Duodenal mucosa (tissue), 2 donors: ENCODE data around the gene CCBE1.

Experiments used
- H3K27ac ChIP-seq: one replicate; pipeline ENCODE4 v1.7.0; 2013; ENCODE audit warnings: low read depth, low read length
- H3K27me3 ChIP-seq, 2 donors: one replicate each; pipeline ENCODE4 v1.7.0; 2013; ENCODE audit warnings: low read length in 2 of 2, control low read depth in 1 of 2; ENCODE audit not compliant: insufficient read depth in 2 of 2, control insufficient read depth in 1 of 2
- H3K36me3 ChIP-seq, 2 donors: one replicate each; pipeline ENCODE4 v1.7.0; 2013; ENCODE audit warnings: low read length in 2 of 2, control low read depth in 1 of 2; ENCODE audit not compliant: insufficient read depth in 2 of 2, control insufficient read depth in 1 of 2
- H3K4me1 ChIP-seq, 2 donors: one replicate each; pipeline ENCODE4 v1.7.0; 2013; ENCODE audit warnings: low read length in 2 of 2, control low read depth in 1 of 2; ENCODE audit not compliant: insufficient read depth in 2 of 2, control insufficient read depth in 1 of 2
- H3K4me3 ChIP-seq, 2 donors: one replicate each; pipeline ENCODE4 v1.7.0; 2013; ENCODE audit warnings: low read length in 2 of 2, low read depth in 1 of 2
- H3K9ac ChIP-seq, 2 donors: one replicate each; pipeline ENCODE4 v1.7.0; 2013; ENCODE audit warnings: low read length in 2 of 2, low read depth in 1 of 2
- H3K9me3 ChIP-seq, 2 donors: one replicate each; pipeline ENCODE4 v1.7.0; 2013; ENCODE audit warnings: low read length in 2 of 2, control low read depth in 1 of 2; ENCODE audit not compliant: control insufficient read depth in 1 of 2

CCBE1 gene

DNA sequence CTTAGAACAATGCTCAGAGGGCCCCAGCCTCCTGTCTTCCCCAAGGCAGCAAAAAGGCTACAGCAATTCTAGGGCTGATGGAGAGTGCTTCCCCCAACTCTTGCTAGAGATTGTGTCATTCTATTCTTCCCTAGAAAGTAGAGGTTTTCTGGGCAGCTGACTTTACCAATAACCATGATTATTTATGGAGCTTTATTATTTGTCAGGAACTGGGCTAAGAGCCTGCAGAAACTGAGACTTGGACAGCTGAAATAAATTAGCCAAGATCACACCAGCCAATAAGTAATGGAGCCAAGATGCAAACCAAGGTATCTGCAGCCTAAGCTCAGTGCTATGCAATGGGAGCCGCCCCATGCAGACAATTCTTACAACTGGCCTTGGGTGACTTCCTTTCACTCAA is 84.8 kb downstream of the CCBE1 start:
- Histone ChIP-seq H3K27me3 (no peaks in the 10 kb centered on the region), H3K9me3 (no peaks in the 10 kb centered on the region), H3K4me3 (no peak overlapping the region), H3K9ac (no peak overlapping the region), H3K4me1 (no peaks in the 10 kb centered on the region), H3K27ac (no peak overlapping the region), H3K36me3 (no peaks in the 10 kb centered on the region)

DNA sequence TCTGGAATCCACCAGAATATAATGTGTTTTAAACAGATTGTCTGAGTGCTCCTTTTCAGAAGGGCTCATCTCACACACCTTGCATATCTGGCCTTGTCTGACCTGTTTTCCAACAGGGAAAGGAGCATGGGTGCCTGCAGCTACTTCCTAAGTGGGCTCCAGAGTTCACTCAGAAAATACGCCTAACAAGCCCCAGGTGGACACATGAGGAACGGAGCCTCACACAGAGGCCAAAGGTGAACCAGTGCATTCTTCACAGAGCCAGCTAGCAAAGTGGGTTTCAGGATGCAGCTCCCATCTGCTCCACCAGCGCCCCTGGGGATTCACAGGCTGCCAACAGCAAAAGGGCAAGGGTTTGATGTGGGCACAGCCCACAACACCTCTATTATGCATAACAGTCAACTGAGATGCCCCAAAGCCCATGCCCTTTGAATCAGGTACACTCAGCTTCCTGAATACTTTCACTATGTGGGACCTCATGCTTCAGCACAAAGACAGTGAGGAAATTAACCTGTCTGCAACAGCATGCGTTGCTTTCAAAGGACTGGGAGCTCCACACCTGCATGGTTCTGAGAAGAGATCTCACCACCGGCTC is 86.6 kb downstream of the CCBE1 start:
- no peaks in the 10 kb centered on the region for H3K27me3 ChIP-seq
- H3K36me3 ChIP-seq, result no peaks in the 10 kb centered on the region
- H3K9ac ChIP-seq, result no peak overlapping the region
- no peaks in the 10 kb centered on the region for H3K4me1 ChIP-seq
- no peak overlapping the region for H3K27ac ChIP-seq
- no peak overlapping the region for H3K4me3 ChIP-seq
- no peaks in the 10 kb centered on the region for H3K9me3 ChIP-seq

DNA sequence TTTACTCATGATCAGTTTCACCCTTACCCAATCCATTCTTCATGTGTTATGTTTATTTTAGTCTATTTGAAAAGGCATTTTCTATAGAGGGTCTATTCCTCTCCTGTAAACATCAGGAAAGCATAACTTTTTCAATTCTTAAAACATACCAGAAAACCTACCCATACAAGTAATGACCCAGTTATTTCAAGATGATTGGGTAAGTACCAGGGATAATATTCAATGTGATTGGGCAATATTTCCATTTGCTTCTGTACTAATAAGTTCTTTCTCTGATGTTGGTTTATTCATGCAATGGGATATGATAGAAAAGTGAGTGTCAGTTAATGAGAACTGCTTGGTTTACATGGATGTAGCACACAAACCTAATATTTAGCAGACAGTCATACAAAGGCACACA is 87.6 kb downstream of the CCBE1 start:
- no peak overlapping the region for H3K9ac ChIP-seq
- H3K4me1 ChIP-seq, result no peaks in the 10 kb centered on the region
- no peaks in the 10 kb centered on the region for H3K36me3 ChIP-seq
- no peak overlapping the region for H3K4me3 ChIP-seq
- no peak overlapping the region for H3K27ac ChIP-seq
- H3K9me3 ChIP-seq, result no peaks in the 10 kb centered on the region
- H3K27me3 ChIP-seq, result no peaks in the 10 kb centered on the region

DNA sequence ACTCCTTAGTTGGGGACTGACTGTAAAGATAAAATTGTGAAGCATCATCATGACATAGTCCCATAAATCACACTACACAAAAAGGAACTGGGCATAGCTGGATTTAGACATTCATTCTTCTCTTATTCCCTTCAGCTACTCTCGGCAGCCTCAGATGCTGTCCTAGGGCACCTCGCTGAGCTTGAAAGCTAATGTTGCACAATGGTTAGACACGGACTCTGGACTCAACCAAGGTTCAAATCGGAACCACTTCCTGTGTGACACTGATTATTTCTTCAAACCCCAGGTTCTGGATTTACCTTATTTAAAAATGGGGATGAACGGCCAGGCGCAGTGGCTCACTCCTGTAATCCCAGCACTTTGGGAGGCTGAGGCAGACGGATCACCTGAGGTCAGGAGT is 89.8 kb downstream of the CCBE1 start:
- no peak overlapping the region for H3K27ac ChIP-seq
- H3K4me1 ChIP-seq, result no peaks in the 10 kb centered on the region
- H3K9me3 ChIP-seq, result no peaks in the 10 kb centered on the region
- no peak overlapping the region for H3K4me3 ChIP-seq
- no peaks in the 10 kb centered on the region for H3K27me3 ChIP-seq
- no peaks in the 10 kb centered on the region for H3K36me3 ChIP-seq
- H3K9ac ChIP-seq, result no peak overlapping the region

DNA sequence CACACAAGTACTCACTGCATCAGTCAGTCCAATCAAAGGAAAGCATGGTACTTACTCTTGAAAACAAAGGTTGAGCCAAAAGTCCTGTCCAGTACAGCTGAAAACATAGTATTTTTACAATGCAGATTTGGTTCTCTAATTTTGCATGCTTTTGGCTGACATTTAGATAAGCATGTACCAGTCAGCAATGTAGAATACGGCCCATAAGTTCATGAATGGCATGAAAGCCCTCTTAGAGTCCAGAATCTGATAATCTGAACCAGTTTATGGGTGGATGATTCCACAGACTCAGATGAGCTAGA is 90.2 kb downstream of the CCBE1 start:
- Histone ChIP-seq H3K27ac (no peak overlapping the region), H3K9ac (no peak overlapping the region), H3K4me3 (no peak overlapping the region), H3K27me3 (no peaks in the 10 kb centered on the region), H3K4me1 (no peaks in the 10 kb centered on the region), H3K36me3 (no peaks in the 10 kb centered on the region), H3K9me3 (no peaks in the 10 kb centered on the region)

DNA sequence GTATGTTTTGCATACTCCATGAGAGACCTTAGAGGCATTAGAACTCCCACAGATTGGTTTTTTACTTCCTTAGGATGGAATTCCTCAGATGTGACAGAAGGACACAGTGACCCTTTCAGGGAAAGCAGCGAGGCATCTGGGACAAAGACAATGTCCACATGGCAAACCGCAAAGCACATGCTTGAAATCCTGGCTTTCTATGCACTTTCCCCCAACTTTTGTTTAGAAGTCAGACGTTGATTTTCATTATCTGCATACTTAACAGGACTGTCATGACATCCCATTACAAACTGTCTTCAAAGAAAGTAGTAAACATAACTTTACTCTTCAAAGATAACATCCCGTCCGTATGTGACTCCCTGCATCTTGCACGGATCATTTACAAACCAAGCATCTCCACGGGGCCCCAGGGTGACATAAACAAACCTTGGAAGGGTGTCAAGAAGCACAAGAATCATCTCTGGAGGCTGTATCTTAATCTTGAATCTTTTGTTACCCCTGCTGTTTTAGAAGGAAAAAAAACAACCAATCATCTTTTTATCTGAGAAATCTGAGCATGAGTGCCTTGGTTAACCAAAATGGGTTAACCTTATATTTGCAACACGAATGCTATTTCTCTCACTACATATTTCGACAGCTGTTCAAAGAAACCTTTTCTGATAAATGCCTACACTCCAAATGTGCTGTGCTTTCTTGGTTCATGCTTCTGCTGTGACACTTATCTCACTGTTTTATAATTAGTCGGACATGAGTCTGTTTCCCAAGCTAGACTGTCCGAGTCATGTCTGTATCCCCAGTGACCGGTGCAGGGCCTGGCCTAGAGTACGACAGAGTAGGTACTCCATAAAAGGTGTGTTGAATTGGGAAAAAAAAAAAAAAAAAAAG is 90.8 kb downstream of the CCBE1 start:
- H3K36me3 ChIP-seq, result no peaks in the 10 kb centered on the region
- no peak overlapping the region for H3K4me3 ChIP-seq
- no peaks in the 10 kb centered on the region for H3K4me1 ChIP-seq
- H3K9me3 ChIP-seq, result no peaks in the 10 kb centered on the region
- no peak overlapping the region for H3K9ac ChIP-seq
- H3K27ac ChIP-seq, result no peak overlapping the region
- H3K27me3 ChIP-seq, result no peaks in the 10 kb centered on the region

DNA sequence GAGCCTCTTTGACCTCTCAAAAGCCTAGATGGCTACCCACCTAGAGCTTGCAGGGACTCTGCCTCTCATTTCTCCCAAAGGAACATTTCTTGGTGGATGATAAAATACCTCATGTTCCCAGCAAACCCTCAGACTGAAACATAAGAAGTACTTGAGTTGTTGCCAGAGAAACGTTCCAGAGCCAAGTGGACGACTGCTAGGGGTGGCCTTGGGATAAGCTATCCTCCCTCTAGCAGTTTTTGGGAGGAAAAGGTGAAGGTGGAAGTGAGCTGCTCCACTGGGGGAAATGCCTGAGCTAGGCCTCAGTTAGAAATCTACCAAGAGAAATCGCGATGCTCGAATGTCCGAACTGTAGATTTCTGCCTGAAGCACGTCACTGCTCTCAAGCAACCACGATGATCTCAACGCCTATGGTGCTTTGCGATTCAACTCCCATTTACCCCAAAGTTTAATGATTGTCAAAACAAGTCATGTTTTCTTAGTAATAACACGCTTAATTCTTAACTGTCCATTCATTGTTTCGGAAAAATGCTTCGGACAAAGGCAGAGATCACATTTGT is 91.5 kb downstream of the CCBE1 start:
- H3K4me3 ChIP-seq, result no peak overlapping the region
- no peaks in the 10 kb centered on the region for H3K9me3 ChIP-seq
- no peaks in the 10 kb centered on the region for H3K36me3 ChIP-seq
- H3K27ac ChIP-seq, result no peak overlapping the region
- H3K27me3 ChIP-seq, result no peaks in the 10 kb centered on the region
- H3K9ac ChIP-seq, result no peak overlapping the region
- no peaks in the 10 kb centered on the region for H3K4me1 ChIP-seq

DNA sequence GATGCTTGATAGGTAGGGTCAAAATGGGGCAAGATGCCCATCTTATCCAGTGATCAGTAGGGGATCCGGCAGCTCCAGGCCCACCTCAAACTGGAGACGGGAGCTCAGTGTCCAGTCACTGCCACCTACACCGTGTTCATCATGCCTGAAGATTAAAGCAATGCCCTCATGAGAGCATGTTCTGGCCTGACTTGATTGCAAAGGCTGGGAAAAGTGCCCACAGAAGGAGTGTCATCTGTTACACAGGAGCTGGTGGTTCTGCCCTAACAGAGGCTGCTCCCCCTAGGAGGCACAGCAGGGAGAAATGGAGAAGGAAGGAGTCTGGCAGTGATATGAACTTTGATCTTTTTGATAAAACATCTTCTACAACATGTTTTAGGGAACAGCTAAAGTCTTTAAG is 92.3 kb downstream of the CCBE1 start:
- no peak overlapping the region for H3K27ac ChIP-seq
- no peaks in the 10 kb centered on the region for H3K9me3 ChIP-seq

DNA sequence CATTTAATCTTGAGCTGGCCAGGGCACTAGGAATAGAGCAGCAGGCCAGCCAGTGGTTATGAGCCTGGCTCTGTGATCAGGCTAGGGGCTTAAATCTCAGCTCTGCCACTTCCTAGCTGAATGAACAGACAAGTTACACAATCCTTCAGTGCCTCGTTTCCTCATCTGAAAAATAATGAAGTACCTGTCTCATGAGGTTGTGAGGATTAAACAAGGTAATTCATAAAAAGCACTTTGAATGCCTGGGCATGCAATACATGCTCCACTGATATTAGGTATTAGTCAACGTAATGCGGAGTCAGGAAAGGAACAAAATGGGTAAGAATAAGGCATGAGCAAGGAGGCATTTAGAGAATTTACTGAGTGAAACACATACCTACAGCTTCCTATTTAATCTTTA is 100.2 kb downstream of the CCBE1 start:
- Histone ChIP-seq H3K9me3 (no peaks in the 10 kb centered on the region), H3K9ac (no peak overlapping the region), H3K36me3 (no peaks in the 10 kb centered on the region), H3K27ac (no peak overlapping the region), H3K27me3 (no peaks in the 10 kb centered on the region), H3K4me1 (no peaks in the 10 kb centered on the region), H3K4me3 (no peak overlapping the region)

More for the DNA sequence above, 92.3 kb downstream of the CCBE1 start:
- H3K9ac ChIP-seq, result no peak overlapping the region
- no peak overlapping the region for H3K4me3 ChIP-seq
- H3K4me1 ChIP-seq, result no peaks in the 10 kb centered on the region
- no peaks in the 10 kb centered on the region for H3K27me3 ChIP-seq
- H3K36me3 ChIP-seq, result no peaks in the 10 kb centered on the region

DNA sequence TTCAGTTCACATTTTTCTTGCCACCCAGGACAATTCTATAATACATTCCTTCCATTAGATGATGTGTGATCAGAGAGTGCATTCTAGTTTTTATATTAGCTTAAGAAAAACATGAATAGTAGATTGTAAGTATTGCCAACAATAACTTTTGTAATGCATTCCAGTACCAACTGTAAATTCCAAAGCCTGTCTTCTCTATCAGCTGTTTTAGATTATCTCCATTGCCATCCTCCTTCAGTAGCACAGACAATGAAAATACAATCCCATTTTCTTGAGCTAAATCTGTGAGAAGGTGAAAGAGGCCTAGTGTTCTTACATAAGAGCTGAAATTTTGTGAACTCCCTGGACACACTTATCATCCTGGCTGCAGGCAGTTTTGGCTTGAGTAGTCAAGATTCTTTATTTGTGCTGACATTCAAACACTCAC is 103.9 kb downstream of the CCBE1 start:
- no peaks in the 10 kb centered on the region for H3K9me3 ChIP-seq
- no peak overlapping the region for H3K4me3 ChIP-seq
- no peaks in the 10 kb centered on the region for H3K36me3 ChIP-seq
- no peak overlapping the region for H3K9ac ChIP-seq
- no peak overlapping the region for H3K27ac ChIP-seq
- no peaks in the 10 kb centered on the region for H3K27me3 ChIP-seq
- H3K4me1 ChIP-seq, result no peaks in the 10 kb centered on the region
